ENCODE data around the gene CDC14C. TPM values are rescaled to one million over a fixed set of nuclear protein-coding genes. Genes with fewer than 3 reads are reported as not detected.

Gene CDC14C
- total RNA-seq, 1 experiment from 2014 or later, result not detected

DNA sequence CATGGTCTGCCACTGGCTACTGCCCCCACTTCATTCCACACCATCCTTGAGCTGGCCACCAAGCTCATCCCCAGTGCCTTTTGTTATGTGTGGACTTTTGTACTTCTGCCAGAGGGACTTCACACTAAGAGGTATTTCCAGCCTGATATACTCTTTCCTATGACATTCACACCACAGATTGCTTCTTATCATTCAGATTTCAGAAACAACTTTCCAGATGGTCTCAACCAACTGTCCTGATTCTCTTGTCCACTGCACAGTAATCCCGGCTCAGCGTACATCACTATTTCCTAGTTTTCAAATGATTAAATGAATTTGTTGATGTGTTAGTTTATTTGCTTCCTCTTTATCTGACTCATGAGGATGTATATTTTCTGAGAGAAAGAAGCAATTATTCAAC is 7.1 kb downstream of the CDC14C start:
- H3K4me1 Mint-ChIP-seq (ENCODE audit: low read depth, unreplicated experiment), result no peaks in the 10 kb centered on the region
- Histone ChIP-seq H3K4me1 (no peaks in the 10 kb centered on the region), H3K27me3 (replicated peaks; ENCODE audit: control insufficient read depth, insufficient read depth, low read length) (no peaks in the 10 kb centered on the region), H3K9me3 (no peaks in the 10 kb centered on the region), H3K4me3 (ENCODE audit: low read depth, low read length) (no peak overlapping the region), H3K36me3 (ENCODE audit: control insufficient read depth, insufficient read depth, low read length) (no peaks in the 10 kb centered on the region)
- no peak overlapping the region for H3K27ac Mint-ChIP-seq (ENCODE audit: unreplicated experiment)
- H3K36me3 Mint-ChIP-seq (ENCODE audit: insufficient read depth, unreplicated experiment), result no peaks in the 10 kb centered on the region
- no peaks in the 10 kb centered on the region for H3K9me3 Mint-ChIP-seq (ENCODE audit: unreplicated experiment)
- DNase-seq, result no peak
- intact Hi-C loops (cut with micrococcal nuclease; ENCODE audit: unreplicated experiment), result no loop called here
- ChIA-PET CTCF (no interaction called here), POLR2A (no interaction called here)
- no peak overlapping the region for H3K4me3 Mint-ChIP-seq (ENCODE audit: unreplicated experiment)
- BruUV-seq (replicated peaks), result no TSS peak
- TF ChIP-seq, protein P1, sequence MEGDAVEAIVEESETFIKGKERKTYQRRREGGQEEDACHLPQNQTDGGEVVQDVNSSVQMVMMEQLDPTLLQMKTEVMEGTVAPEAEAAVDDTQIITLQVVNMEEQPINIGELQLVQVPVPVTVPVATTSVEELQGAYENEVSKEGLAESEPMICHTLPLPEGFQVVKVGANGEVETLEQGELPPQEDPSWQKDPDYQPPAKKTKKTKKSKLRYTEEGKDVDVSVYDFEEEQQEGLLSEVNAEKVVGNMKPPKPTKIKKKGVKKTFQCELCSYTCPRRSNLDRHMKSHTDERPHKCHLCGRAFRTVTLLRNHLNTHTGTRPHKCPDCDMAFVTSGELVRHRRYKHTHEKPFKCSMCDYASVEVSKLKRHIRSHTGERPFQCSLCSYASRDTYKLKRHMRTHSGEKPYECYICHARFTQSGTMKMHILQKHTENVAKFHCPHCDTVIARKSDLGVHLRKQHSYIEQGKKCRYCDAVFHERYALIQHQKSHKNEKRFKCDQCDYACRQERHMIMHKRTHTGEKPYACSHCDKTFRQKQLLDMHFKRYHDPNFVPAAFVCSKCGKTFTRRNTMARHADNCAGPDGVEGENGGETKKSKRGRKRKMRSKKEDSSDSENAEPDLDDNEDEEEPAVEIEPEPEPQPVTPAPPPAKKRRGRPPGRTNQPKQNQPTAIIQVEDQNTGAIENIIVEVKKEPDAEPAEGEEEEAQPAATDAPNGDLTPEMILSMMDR (IDR thresholded peaks at IDR 0.05; ENCODE audit: insufficient read depth in 1 of 2, low read depth in 1 of 2, low read length in 1 of 2, severe bottlenecking in 1 of 2, unreplicated experiment in 1 of 2), result no peak
- peaks cover 4% of the 10 kb centered on the region for H3K27me3 Mint-ChIP-seq (ENCODE audit: insufficient read depth, unreplicated experiment)

DNA sequence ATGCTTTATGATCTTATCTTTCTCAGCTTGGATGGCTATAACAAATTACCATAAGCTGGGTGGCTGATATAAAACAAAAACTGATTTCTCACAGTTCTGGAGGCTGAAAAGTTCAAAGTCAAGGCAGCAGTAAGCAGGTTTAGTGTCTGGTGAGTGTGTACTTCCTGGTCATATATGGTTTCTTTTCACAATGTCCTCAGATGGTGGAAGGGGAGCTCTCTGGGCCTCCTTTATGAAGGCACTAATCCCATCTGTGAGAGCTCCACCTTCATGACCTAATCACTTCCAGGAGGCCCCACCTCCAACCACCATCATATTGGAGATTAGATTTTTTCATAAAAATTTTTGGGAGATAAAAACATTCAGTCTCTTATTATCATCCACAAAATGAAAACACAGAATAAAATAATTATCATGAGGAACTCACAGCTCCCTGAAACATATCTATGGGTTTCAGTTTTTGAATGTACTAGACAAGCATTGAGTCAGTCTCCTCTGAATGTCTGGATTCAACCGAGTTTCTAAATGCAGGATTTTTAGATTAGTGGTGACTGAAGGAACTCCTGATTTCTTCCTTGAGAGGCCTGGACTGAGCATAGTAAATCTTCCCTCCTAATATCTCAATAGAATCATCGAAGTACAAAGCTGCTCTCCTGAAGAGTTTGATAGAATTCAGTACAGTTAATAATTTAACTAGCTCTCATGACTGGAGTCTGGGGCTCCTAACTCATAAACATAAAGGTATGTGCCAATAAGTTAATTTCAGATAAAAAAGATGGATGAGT is 8.0 kb downstream of the CDC14C start:
- Histone ChIP-seq H3K36me3 (ENCODE audit: control insufficient read depth, insufficient read depth, low read length) (no peaks in the 10 kb centered on the region), H3K4me1 (no peaks in the 10 kb centered on the region), H3K9me3 (no peaks in the 10 kb centered on the region), H3K4me3 (ENCODE audit: low read depth, low read length) (no peak overlapping the region), H3K27me3 (replicated peaks; ENCODE audit: control insufficient read depth, insufficient read depth, low read length) (no peaks in the 10 kb centered on the region)
- ChIA-PET POLR2A (no interaction called here), CTCF (no interaction called here)
- no peaks in the 10 kb centered on the region for H3K9me3 Mint-ChIP-seq (ENCODE audit: unreplicated experiment)
- intact Hi-C loops (cut with micrococcal nuclease; ENCODE audit: unreplicated experiment), result no loop called here
- no peaks in the 10 kb centered on the region for H3K4me1 Mint-ChIP-seq (ENCODE audit: low read depth, unreplicated experiment)
- H3K27ac Mint-ChIP-seq (ENCODE audit: unreplicated experiment), result no peak overlapping the region
- H3K27me3 Mint-ChIP-seq (ENCODE audit: insufficient read depth, unreplicated experiment), result peaks cover 4% of the 10 kb centered on the region
- H3K36me3 Mint-ChIP-seq (ENCODE audit: insufficient read depth, unreplicated experiment), result no peaks in the 10 kb centered on the region
- no peak for DNase-seq
- BruUV-seq (replicated peaks), result no TSS peak
- no peak overlapping the region for H3K4me3 Mint-ChIP-seq (ENCODE audit: unreplicated experiment)
- TF ChIP-seq, protein P1 (IDR thresholded peaks at IDR 0.05; ENCODE audit: insufficient read depth in 1 of 2, low read depth in 1 of 2, low read length in 1 of 2, severe bottlenecking in 1 of 2, unreplicated experiment in 1 of 2), result no peak

DNA sequence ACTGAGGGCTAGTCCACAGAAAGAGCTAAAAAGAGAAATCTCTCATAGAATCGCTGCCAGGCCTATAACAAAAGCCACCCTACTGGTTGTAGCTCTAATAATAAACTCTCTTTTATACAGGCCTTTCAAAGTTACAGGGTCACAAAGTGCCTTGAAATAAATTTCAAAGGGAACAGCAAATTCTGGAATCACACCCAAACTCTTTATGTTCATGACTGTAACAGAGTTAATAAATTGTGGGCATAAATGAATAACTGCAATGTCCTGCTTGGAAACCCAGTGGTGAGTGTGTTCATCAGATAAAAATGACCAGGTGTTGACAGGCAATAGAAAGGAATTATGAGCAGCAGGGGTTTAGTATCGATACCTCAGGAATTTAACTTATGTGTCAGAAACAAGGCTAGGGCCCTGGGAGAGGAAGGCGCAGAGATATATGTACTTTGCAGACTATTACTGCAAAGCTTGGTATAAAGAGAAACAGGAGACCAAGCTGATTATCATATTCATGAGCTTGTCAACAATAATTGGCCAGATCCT is 9.3 kb downstream of the CDC14C start:
- Histone ChIP-seq H3K4me3 (ENCODE audit: low read depth, low read length) (no peak overlapping the region), H3K4me1 (no peaks in the 10 kb centered on the region), H3K27me3 (replicated peaks; ENCODE audit: control insufficient read depth, insufficient read depth, low read length) (no peaks in the 10 kb centered on the region), H3K9me3 (no peaks in the 10 kb centered on the region), H3K36me3 (ENCODE audit: control insufficient read depth, insufficient read depth, low read length) (no peaks in the 10 kb centered on the region)
- ChIA-PET CTCF (no interaction called here), POLR2A (no interaction called here)
- no TSS peak for BruUV-seq (replicated peaks)
- peaks cover 4% of the 10 kb centered on the region for H3K27me3 Mint-ChIP-seq (ENCODE audit: insufficient read depth, unreplicated experiment)
- no peaks in the 10 kb centered on the region for H3K36me3 Mint-ChIP-seq (ENCODE audit: insufficient read depth, unreplicated experiment)
- H3K4me3 Mint-ChIP-seq (ENCODE audit: unreplicated experiment), result no peak overlapping the region
- TF ChIP-seq, protein P1 (IDR thresholded peaks at IDR 0.05; ENCODE audit: insufficient read depth in 1 of 2, low read depth in 1 of 2, low read length in 1 of 2, severe bottlenecking in 1 of 2, unreplicated experiment in 1 of 2), result no peak
- no peaks in the 10 kb centered on the region for H3K9me3 Mint-ChIP-seq (ENCODE audit: unreplicated experiment)
- intact Hi-C loops (cut with micrococcal nuclease; ENCODE audit: unreplicated experiment), result no loop called here
- DNase-seq, result no peak
- H3K27ac Mint-ChIP-seq (ENCODE audit: unreplicated experiment), result no peak overlapping the region
- no peaks in the 10 kb centered on the region for H3K4me1 Mint-ChIP-seq (ENCODE audit: low read depth, unreplicated experiment)

Data from Caco-2 (cell line).